Measurements from ENCODE around the gene ZFYVE16.
"Not testable (repeated sequence)": the region's sequence is repeated elsewhere in the genome, so short reads cannot be mapped to it uniquely, and the experiment has no call there.

Gene ZFYVE16

GRCh38 chr5:80399526-80400239, 8.2 kb upstream of the ZFYVE16 start:
- in situ Hi-C loops (cut with HindIII; ENCODE audit: low sequenced_read_pairs) = no loop called here
- TF ChIP-seq CTCF (IDR thresholded peaks at IDR 0.05; ENCODE audit: low read depth, low read length) = no peak
- H3K4me3 ChIP-seq (ENCODE audit: low read depth, low read length) = no peak overlapping the region
- DNase-seq (ENCODE audit: low read depth, low spot score) = peak; percentile 3

- DNase-seq (ENCODE audit: low read depth, low spot score); in situ Hi-C loops (cut with HindIII; ENCODE audit: low sequenced_read_pairs): not testable (repeated sequence)
These were observed 7.5 kb upstream of the ZFYVE16 start for GRCh38 chr5:80400368-80400767.

GRCh38 chr5:80403782-80404181, 4.1 kb upstream of the ZFYVE16 start:
- no peak for DNase-seq (ENCODE audit: low read depth, low spot score)
- H3K4me3 ChIP-seq (ENCODE audit: low read depth, low read length) = no peak overlapping the region
- no peak for TF ChIP-seq CTCF (IDR thresholded peaks at IDR 0.05; ENCODE audit: low read depth, low read length)
- in situ Hi-C loops (cut with HindIII; ENCODE audit: low sequenced_read_pairs) = no loop called here

More at GRCh38 chr5:80400368-80400767, 7.5 kb upstream of the ZFYVE16 start:
- not testable (repeated sequence) for H3K4me3 ChIP-seq (ENCODE audit: low read depth, low read length)

GRCh38 chr5:80406980-80407734, 707 bp upstream of the ZFYVE16 start:
- DNase-seq (ENCODE audit: low read depth, low spot score) = no peak
- in situ Hi-C loops (cut with HindIII; ENCODE audit: low sequenced_read_pairs) = no loop called here
- peak overlapping the region; percentile 89 for H3K4me3 ChIP-seq (ENCODE audit: low read depth, low read length)
- no peak for TF ChIP-seq CTCF (IDR thresholded peaks at IDR 0.05; ENCODE audit: low read depth, low read length)

GRCh38 chr5:80408484-80409366, 861 bp downstream of the ZFYVE16 start:
- DNase-seq (ENCODE audit: low read depth, low spot score) = no peak
- peak; percentile 13 for TF ChIP-seq CTCF (IDR thresholded peaks at IDR 0.05; ENCODE audit: low read depth, low read length)
- in situ Hi-C loops (cut with HindIII; ENCODE audit: low sequenced_read_pairs) = no loop called here
- peak overlapping the region; percentile 89 for H3K4me3 ChIP-seq (ENCODE audit: low read depth, low read length)

- H3K4me3 ChIP-seq (ENCODE audit: low read depth, low read length) = peak overlapping the region; percentile 28
- no peak for TF ChIP-seq CTCF (IDR thresholded peaks at IDR 0.05; ENCODE audit: low read depth, low read length)
- DNase-seq (ENCODE audit: low read depth, low spot score) = peak; percentile 34
- in situ Hi-C loops (cut with HindIII; ENCODE audit: low sequenced_read_pairs) = no loop called here
These were observed 1.6 kb downstream of the ZFYVE16 start for GRCh38 chr5:80409367-80409966.
